Measurements from ENCODE around the gene CMC1.
A peak's percentile ranks its signal among the peaks of the same experiment; 100 is the strongest.
"Not testable (repeated sequence)": the region's sequence is repeated elsewhere in the genome, so short reads cannot be mapped to it uniquely, and the experiment has no call there.

Gene CMC1

GRCh38 chr3:28241221-28242160 is at the start of gene CMC1:
Gene CMC1, plus strand, starts transcription at chr3:28241619. Its CDS starts 175 bp downstream, at chr3:28241794.
- peak within 1 kb of the TSS; percentile 89 to 91 for H3K4me3 Mint-ChIP-seq
- H3K27ac Mint-ChIP-seq, result peak within 1 kb of the TSS; percentile 93 to 97
- H3K27me3 Mint-ChIP-seq, result no peaks in the 10 kb centered on the region
- peak; percentile 80 to 89 for DNase-seq
- H3K9me3 Mint-ChIP-seq, result peaks cover 0 to 4% of the 10 kb centered on the region in 2 donors
- peaks cover 44% of the 10 kb centered on the region for H3K4me1 Mint-ChIP-seq
- ATAC-seq, result peak; percentile 93

GRCh38 chr3:28198161-28198560 is 43.3 kb upstream of the CMC1 start:
- H3K9me3 Mint-ChIP-seq, result peaks cover 0 to 10% of the 10 kb centered on the region in 2 donors
- no peaks in the 10 kb centered on the region for H3K4me1 Mint-ChIP-seq

DNA sequence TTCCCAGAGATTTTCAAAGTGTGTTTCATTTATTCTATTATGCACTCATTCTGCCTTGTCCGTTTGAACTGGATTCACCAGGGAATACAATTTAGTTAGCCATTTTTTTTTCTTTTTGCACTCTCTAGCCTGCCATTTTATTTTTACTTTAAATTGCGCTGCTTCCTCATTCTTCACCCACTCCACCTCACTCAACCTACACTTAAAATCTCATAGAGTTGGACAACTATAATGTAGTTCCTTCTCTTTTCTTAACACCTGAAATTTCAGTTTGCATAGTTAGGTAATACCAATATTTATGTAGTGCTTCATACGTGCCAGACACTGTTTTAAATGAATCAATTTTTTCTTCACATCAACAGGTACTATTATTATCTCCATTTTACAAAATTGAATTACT is 42.4 kb upstream of the CMC1 start:
- ATAC-seq, result no peak
- DNase-seq, result no peak
- no peak overlapping the region for H3K4me3 Mint-ChIP-seq
- H3K27ac Mint-ChIP-seq, result no peak overlapping the region
- peaks cover 0 to 18% of the 10 kb centered on the region in 2 donors for H3K9me3 Mint-ChIP-seq
- no peaks in the 10 kb centered on the region for H3K27me3 Mint-ChIP-seq
- no peaks in the 10 kb centered on the region for H3K4me1 Mint-ChIP-seq

More at GRCh38 chr3:28198161-28198560, 43.3 kb upstream of the CMC1 start:
- no peak for DNase-seq
- Mint-ChIP-seq H3K27me3 (no peaks in the 10 kb centered on the region), H3K27ac (no peak overlapping the region), H3K4me3 (no peak overlapping the region)
- ATAC-seq, result no peak

DNA sequence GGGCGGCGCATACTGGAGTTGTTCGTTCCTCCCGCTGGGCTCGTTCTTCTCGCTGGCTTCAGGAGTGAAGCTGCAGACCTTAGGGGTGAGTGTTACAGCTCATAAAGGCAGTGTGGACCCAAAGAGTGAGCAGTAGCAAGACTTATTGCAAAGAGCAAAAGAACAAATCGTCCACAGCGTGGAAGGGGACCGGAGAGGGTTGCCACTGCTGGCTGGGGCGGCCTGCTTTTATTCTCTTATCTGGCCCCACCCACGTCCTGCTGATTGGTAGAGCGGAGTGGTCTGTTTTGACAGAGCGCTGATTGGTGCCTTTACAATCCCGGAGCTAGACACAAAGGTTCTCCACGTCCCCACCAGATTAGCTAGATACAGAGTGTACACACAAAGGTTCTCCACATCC is 41.8 kb upstream of the CMC1 start:
- not testable (repeated sequence) for H3K4me3 Mint-ChIP-seq

GRCh38 chr3:28200366-28200848 is 41.0 kb upstream of the CMC1 start:
- not testable (repeated sequence) for H3K27ac Mint-ChIP-seq, ATAC-seq, H3K4me1 Mint-ChIP-seq, H3K27me3 Mint-ChIP-seq, DNase-seq
- Mint-ChIP-seq H3K4me3 (peak overlapping the region in 1 of 2 donors; percentile 47), H3K9me3 (peaks cover 0 to 21% of the 10 kb centered on the region in 2 donors)

More for the DNA sequence above, 41.8 kb upstream of the CMC1 start:
- not testable (repeated sequence) for ATAC-seq, H3K4me1 Mint-ChIP-seq, H3K27me3 Mint-ChIP-seq, DNase-seq, H3K27ac Mint-ChIP-seq
- peaks cover 0 to 21% of the 10 kb centered on the region in 2 donors for H3K9me3 Mint-ChIP-seq

DNA sequence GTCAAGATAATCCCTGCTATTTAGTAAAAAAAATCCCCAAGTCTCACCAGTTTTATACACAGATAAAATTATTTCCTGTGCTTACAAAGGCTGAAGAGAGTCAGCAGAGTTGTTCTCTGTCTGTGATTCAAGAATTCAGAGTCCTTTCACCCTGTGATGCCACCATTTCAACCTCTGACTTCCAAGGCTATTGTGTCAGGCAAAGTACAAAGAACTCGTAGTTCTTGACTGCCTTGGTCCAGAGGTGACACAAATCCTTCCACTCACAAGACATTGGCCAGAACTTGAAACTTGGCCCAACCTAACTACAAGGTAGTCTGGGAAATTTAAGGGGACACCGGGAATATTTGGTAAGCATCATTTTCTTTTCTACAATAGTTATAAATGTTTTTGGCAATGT is 34.9 kb upstream of the CMC1 start:
- Mint-ChIP-seq H3K4me3 (no peak overlapping the region), H3K9me3 (peaks cover 0 to 11% of the 10 kb centered on the region in 2 donors), H3K27ac (no peak overlapping the region), H3K27me3 (no peaks in the 10 kb centered on the region), H3K4me1 (peaks cover 18% of the 10 kb centered on the region)
- DNase-seq, result no peak
- no peak for ATAC-seq

- Mint-ChIP-seq H3K4me3 (no peak overlapping the region), H3K27ac (no peak overlapping the region)
Observed at GRCh38 chr3:28207000-28207733, 34.3 kb upstream of the CMC1 start.

DNA sequence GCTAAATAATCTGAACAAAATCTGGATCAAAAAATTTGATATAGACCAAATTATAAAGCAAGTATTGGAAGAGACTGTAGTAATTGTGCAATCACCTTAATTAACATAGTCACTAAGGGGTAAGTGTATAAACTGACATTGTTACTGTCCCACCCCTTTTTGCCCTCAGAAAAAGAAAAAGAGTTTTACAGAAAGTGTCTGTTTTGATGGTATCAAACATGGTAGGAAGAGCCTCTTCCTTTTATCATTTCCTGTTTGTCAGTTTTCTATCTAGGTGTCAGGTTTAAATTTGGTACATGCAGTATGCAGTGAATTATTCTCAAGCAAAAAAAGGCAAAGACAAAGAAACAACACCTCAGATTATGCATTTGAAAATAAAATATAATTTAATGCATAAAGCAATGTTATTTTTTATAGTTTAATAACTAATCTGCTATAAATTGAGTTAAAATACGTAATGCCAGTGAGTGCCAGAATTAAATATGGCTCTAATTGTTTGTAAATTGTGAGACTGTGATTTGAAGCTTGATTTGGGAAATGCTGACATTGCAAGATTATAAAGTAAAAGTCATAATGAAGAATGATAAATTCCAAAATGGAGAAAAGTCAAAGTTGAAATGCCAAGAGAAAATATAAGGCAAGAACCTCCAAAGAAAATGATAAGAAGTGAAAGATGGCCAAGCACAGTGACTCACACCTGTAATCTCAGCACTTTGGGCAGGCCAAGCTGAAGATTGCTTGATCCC is 30.3 kb upstream of the CMC1 start:
- H3K4me3 Mint-ChIP-seq, result no peak overlapping the region
- no peak for DNase-seq
- peaks cover 15 to 24% of the 10 kb centered on the region in 2 donors for H3K9me3 Mint-ChIP-seq
- no peaks in the 10 kb centered on the region for H3K27me3 Mint-ChIP-seq
- no peak overlapping the region for H3K27ac Mint-ChIP-seq
- no peak for ATAC-seq
- peaks cover 23% of the 10 kb centered on the region for H3K4me1 Mint-ChIP-seq

More at GRCh38 chr3:28207000-28207733, 34.3 kb upstream of the CMC1 start:
- Mint-ChIP-seq H3K4me1 (peaks cover 23% of the 10 kb centered on the region), H3K27me3 (no peaks in the 10 kb centered on the region), H3K9me3 (peaks cover 0 to 11% of the 10 kb centered on the region in 2 donors)
- no peak for DNase-seq
- no peak for ATAC-seq

GRCh38 chr3:28212681-28213080 is 28.7 kb upstream of the CMC1 start:
- H3K27ac Mint-ChIP-seq, result no peak overlapping the region

GRCh38 chr3:28215407-28215806 is 26.0 kb upstream of the CMC1 start:
- H3K27ac Mint-ChIP-seq, result no peak overlapping the region
- peaks cover 43 to 48% of the 10 kb centered on the region in 2 donors for H3K9me3 Mint-ChIP-seq
- no peak overlapping the region for H3K4me3 Mint-ChIP-seq
- no peak for ATAC-seq
- no peaks in the 10 kb centered on the region for H3K27me3 Mint-ChIP-seq
- H3K4me1 Mint-ChIP-seq, result peaks cover 39% of the 10 kb centered on the region
- DNase-seq, result no peak

More at GRCh38 chr3:28212681-28213080, 28.7 kb upstream of the CMC1 start:
- peaks cover 24 to 36% of the 10 kb centered on the region in 2 donors for H3K9me3 Mint-ChIP-seq
- DNase-seq (no peak), ATAC-seq (no peak)
- H3K27me3 Mint-ChIP-seq, result no peaks in the 10 kb centered on the region
- peaks cover 29% of the 10 kb centered on the region for H3K4me1 Mint-ChIP-seq
- no peak overlapping the region for H3K4me3 Mint-ChIP-seq

- Mint-ChIP-seq H3K4me1 (peaks cover 24% of the 10 kb centered on the region), H3K9me3 (peaks cover 49 to 53% of the 10 kb centered on the region in 2 donors), H3K4me3 (peak overlapping the region; percentile 21 to 29), H3K27ac (no peak overlapping the region), H3K27me3 (no peaks in the 10 kb centered on the region)
- peak; percentile 67 for ATAC-seq
- no peak for DNase-seq
Observed at GRCh38 chr3:28218071-28218916, 23.1 kb upstream of the CMC1 start.

- ATAC-seq, result no peak
- H3K27ac Mint-ChIP-seq, result no peak overlapping the region
- H3K4me1 Mint-ChIP-seq, result peaks cover 24% of the 10 kb centered on the region
- H3K27me3 Mint-ChIP-seq, result no peaks in the 10 kb centered on the region
- peaks cover 47 to 49% of the 10 kb centered on the region in 2 donors for H3K9me3 Mint-ChIP-seq
- peak overlapping the region; percentile 21 to 29 for H3K4me3 Mint-ChIP-seq
- DNase-seq, result no peak
Observed at GRCh38 chr3:28218917-28219198, 22.6 kb upstream of the CMC1 start.

GRCh38 chr3:28224430-28224829 is 17.0 kb upstream of the CMC1 start:
- no peak overlapping the region for H3K4me3 Mint-ChIP-seq
- H3K9me3 Mint-ChIP-seq, result peaks cover 18 to 22% of the 10 kb centered on the region in 2 donors
- peaks cover 6% of the 10 kb centered on the region for H3K4me1 Mint-ChIP-seq
- ATAC-seq (no peak), DNase-seq (no peak)
- no peak overlapping the region for H3K27ac Mint-ChIP-seq
- H3K27me3 Mint-ChIP-seq, result no peaks in the 10 kb centered on the region

DNA sequence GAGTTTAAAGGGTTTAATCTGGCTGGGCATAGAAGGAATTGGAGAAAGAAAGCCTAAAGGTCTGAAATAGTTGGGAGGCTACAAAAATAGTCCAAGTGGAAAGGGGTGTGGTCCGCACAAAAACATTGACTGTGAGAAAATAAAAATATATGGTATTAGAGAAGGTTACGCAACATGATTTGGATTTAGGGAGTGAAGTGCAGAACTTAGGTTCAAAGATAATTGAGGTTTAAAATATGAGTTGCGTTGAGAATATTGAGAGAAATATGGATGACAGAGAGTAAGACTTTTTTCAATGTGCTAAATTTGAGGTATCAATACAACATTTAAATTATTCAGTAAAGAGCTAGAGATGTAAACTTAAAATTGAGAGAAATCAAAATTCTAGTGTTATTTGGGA is 15.4 kb upstream of the CMC1 start:
- ATAC-seq, result no peak
- Mint-ChIP-seq H3K27me3 (no peaks in the 10 kb centered on the region), H3K9me3 (peaks cover 7 to 10% of the 10 kb centered on the region in 2 donors), H3K27ac (no peak overlapping the region), H3K4me1 (peaks cover 5% of the 10 kb centered on the region), H3K4me3 (no peak overlapping the region)
- no peak for DNase-seq
